HG02763 (cell line): ENCODE measurements around the gene AIG1.

ENCODE experiments used
- ATAC-seq: cut with Tn5 transposase; IDR thresholded peaks from one replicate; pipeline ENCODE4 v1.9.1; 2021; ENCODE audit warnings: mild to moderate bottlenecking, moderate library complexity; ENCODE audit not compliant: unreplicated experiment

Gene AIG1

GRCh38 chr6:143261899-143262436, 201.3 kb downstream of the AIG1 start:
- no peak for ATAC-seq

- peak; percentile 47 for ATAC-seq
Observed at GRCh38 chr6:143262859-143263258, 202.2 kb downstream of the AIG1 start.

GRCh38 chr6:143264379-143264778, 203.7 kb downstream of the AIG1 start:
- ATAC-seq: no peak

GRCh38 chr6:143264986-143265764, 204.5 kb downstream of the AIG1 start:
- no peak for ATAC-seq

GRCh38 chr6:143267760-143268159, 207.1 kb downstream of the AIG1 start:
- no peak for ATAC-seq

- no peak for ATAC-seq
Observed at GRCh38 chr6:143268439-143268838, 207.8 kb downstream of the AIG1 start.

- ATAC-seq: no peak
Observed at GRCh38 chr6:143270026-143270425, 209.3 kb downstream of the AIG1 start.

- no peak for ATAC-seq
Observed at GRCh38 chr6:143271024-143271423, 210.3 kb downstream of the AIG1 start.

GRCh38 chr6:143276436-143276835, 215.7 kb downstream of the AIG1 start:
- ATAC-seq: peak; percentile 98

GRCh38 chr6:143279385-143279784, 218.7 kb downstream of the AIG1 start:
- ATAC-seq: no peak

GRCh38 chr6:143283887-143284645, 223.4 kb downstream of the AIG1 start:
- ATAC-seq: no peak

GRCh38 chr6:143286251-143286795, 225.6 kb downstream of the AIG1 start:
- ATAC-seq: no peak

GRCh38 chr6:143288923-143289322, 228.2 kb downstream of the AIG1 start:
- no peak for ATAC-seq

GRCh38 chr6:143290206-143290605, 229.5 kb downstream of the AIG1 start:
- ATAC-seq: no peak

- ATAC-seq: no peak
Observed at GRCh38 chr6:143293523-143293922, 232.8 kb downstream of the AIG1 start.

- ATAC-seq: no peak
Observed at GRCh38 chr6:143294265-143294860, 233.7 kb downstream of the AIG1 start.

- no peak for ATAC-seq
Observed at GRCh38 chr6:143295932-143296331, 235.2 kb downstream of the AIG1 start.

GRCh38 chr6:143298071-143298470, 237.4 kb downstream of the AIG1 start:
- no peak for ATAC-seq

GRCh38 chr6:143299253-143300166, 238.8 kb downstream of the AIG1 start:
- ATAC-seq: no peak

GRCh38 chr6:143301188-143301587, 240.5 kb downstream of the AIG1 start:
- ATAC-seq: no peak
